HepG2 (cell line): ENCODE data around the gene UNC5CL. TPM values are rescaled to one million over a fixed set of nuclear protein-coding genes. Genes with fewer than 3 reads are reported as not detected.

Experiments used
- ADNP ChIP-seq: sonication (generic); formaldehyde crosslinking; IDR thresholded peaks from 2 replicates; pipeline ENCODE4 v1.4.0; 2020; ENCODE audit warnings: missing genetic modification reagents
- ARID4A ChIP-seq: sonication (generic); formaldehyde crosslinking; IDR thresholded peaks from 2 replicates; pipeline ENCODE4 v1.5.0; 2020; ENCODE audit warnings: mild to moderate bottlenecking, missing genetic modification reagents, borderline replicate concordance
- CREB3 ChIP-seq: sonication (generic); formaldehyde crosslinking; IDR thresholded peaks from 2 replicates; pipeline ENCODE4 v1.5.0; 2020; ENCODE audit warnings: missing genetic modification reagents
- FOXA3 ChIP-seq: IDR thresholded peaks from 2 replicates; pipeline ENCODE4 v1.6.1; 2016; ENCODE audit warnings: missing genetic modification reagents, missing compliant biosample characterization
- HNF1B ChIP-seq: sonication (generic); formaldehyde crosslinking; IDR thresholded peaks from 2 replicates; pipeline ENCODE4 v1.5.1; 2020; ENCODE audit warnings: mild to moderate bottlenecking, moderate library complexity, missing genetic modification reagents
- MLLT10 ChIP-seq: sonication (generic); formaldehyde crosslinking; IDR thresholded peaks from 2 replicates; pipeline ENCODE4 v1.4.0; 2020; ENCODE audit warnings: missing genetic modification reagents
- MTA1 ChIP-seq: sonication (generic); formaldehyde crosslinking; IDR thresholded peaks from 2 replicates; pipeline ENCODE4 v1.4.0; 2020; ENCODE audit warnings: missing genetic modification reagents, mild to moderate bottlenecking, borderline replicate concordance
- POGK ChIP-seq: sonication (generic); formaldehyde crosslinking; conservative IDR thresholded peaks from 2 replicates; pipeline ENCODE4 v1.8.0; 2022; ENCODE audit warnings: mild to moderate bottlenecking, moderate library complexity, missing genetic modification reagents
- RNF2 ChIP-seq: fragments of 450-650 bp; conservative IDR thresholded peaks from 2 replicates; pipeline ENCODE4 v1.6.1; 2016; ENCODE audit warnings: low read depth
- SNAPC4 ChIP-seq: sonication (generic); formaldehyde crosslinking; IDR thresholded peaks from 2 replicates; pipeline ENCODE4 v1.4.0; 2020; ENCODE audit warnings: mild to moderate bottlenecking, missing genetic modification reagents
- TBL1XR1 ChIP-seq: fragments of 150-350 bp; IDR thresholded peaks from 2 replicates; pipeline ENCODE4 v1.6.1; 2014; ENCODE audit warnings: borderline replicate concordance, low read length; ENCODE audit not compliant: partially characterized antibody
- ZNF124 ChIP-seq: sonication (generic); formaldehyde crosslinking; IDR thresholded peaks from 2 replicates; pipeline ENCODE4 v1.4.0; 2020; ENCODE audit warnings: missing genetic modification reagents
- ZNF558 ChIP-seq: sonication (generic); formaldehyde crosslinking; IDR thresholded peaks from 2 replicates; pipeline ENCODE4 v1.9.0; 2022; ENCODE audit warnings: mild to moderate bottlenecking, missing genetic modification reagents, borderline replicate concordance
- ZNF564 ChIP-seq: sonication (generic); formaldehyde crosslinking; IDR thresholded peaks from 2 replicates; pipeline ENCODE4 v1.8.1; 2023; ENCODE audit warnings: mild to moderate bottlenecking, missing genetic modification reagents
- polyA plus RNA-seq, 8 experiments: library from polyadenylated mRNA; depleted of rRNA in 3 of 8; stranded (reverse) in 7 of 8; unstranded in 1 of 8; fragments of >200 nt; fragmentation: Illumina TruSeq in 4 of 8; extraction: Trizol in 4 of 8; gene quantifications; 2 replicates each; pipeline versions ENCODE4 v1.2.1 to v1.2.3, GENCODE V29; 2011 to 2016; ENCODE audit warnings: low read depth in 4 of 8, missing spikeins in 1 of 8, mixed read lengths in 1 of 8; ENCODE audit not compliant: insufficient read depth in 1 of 8
- total RNA-seq, 5 experiments: library from RNA; depleted of rRNA; stranded (reverse); fragments of >200 nt; fragmentation: Illumina TruSeq; extraction: Trizol; gene quantifications; 2 replicates each; pipeline ENCODE4 v1.2.3, GENCODE V29; 2016; ENCODE audit warnings: low read depth in 1 of 5

Gene UNC5CL
- total and polyA plus RNA-seq, 2 of the 13 experiments (the other 11 are each of a cell fraction or from before 2014, with no cell fraction given), result 2.4 to 2.5 TPM

- peak; percentile 80 for TF ChIP-seq ARID4A (CRISPR knock-in tag)
- TF ChIP-seq RNF2, result peak; percentile 69
- TF ChIP-seq POGK, result 0 out of 2 replicates have a peak, but pooled peaks have one; percentile 5
- TF ChIP-seq ZNF564 (CRISPR knock-in tag), result peak; percentile 52; the same call in 1 of the 2 replicates
- 0 out of 2 replicates have a peak, but pooled peaks have one; percentile 52 for TF ChIP-seq ZNF124 (CRISPR knock-in tag)
- TF ChIP-seq ADNP (CRISPR knock-in tag), result no peak
- 0 out of 2 replicates have a peak, but pooled peaks have one; percentile 70 for TF ChIP-seq MLLT10 (CRISPR knock-in tag)
- TF ChIP-seq TBL1XR1, result no peak
- TF ChIP-seq HNF1B, result peak; percentile 59; the same call in 1 of the 2 replicates
- TF ChIP-seq CREB3 (CRISPR knock-in tag), result peak; percentile 88; the same call in 1 of the 2 replicates
- TF ChIP-seq ZNF558 (CRISPR knock-in tag), result no peak
- peak; percentile 69; the same call in 1 of the 2 replicates for TF ChIP-seq SNAPC4 (CRISPR knock-in tag)
- TF ChIP-seq FOXA3 (CRISPR knock-in tag), result peak; percentile 39
- peak; percentile 51; the same call in 1 of the 2 replicates for TF ChIP-seq MTA1 (CRISPR knock-in tag)
Observed at GRCh38 chr6:41073203-41073967, 34.4 kb upstream of the UNC5CL start (continued).
